H4 (cell line): ENCODE data around the gene KDM5C. TPM values are rescaled to one million over a fixed set of nuclear protein-coding genes. Genes with fewer than 3 reads are reported as not detected.
"Not testable (repeated sequence)": the region's sequence is repeated elsewhere in the genome, so short reads cannot be mapped to it uniquely, and the experiment has no call there.

Source experiments
- DNase-seq: peaks from one replicate; pipeline ENCODE4 v3.0.0-alpha.2; 2015; ENCODE audit warnings: low spot score
- total RNA-seq: library from RNA; depleted of rRNA; stranded (reverse); fragments of >200 nt; shearing (Covaris generic); gene quantifications from 2 replicates; pipeline ENCODE4 v1.2.3, GENCODE V29; 2014; rRNA removed

Gene KDM5C
- total RNA-seq, 1 experiment from 2014 or later = 89.6 TPM

GRCh38 chrX:53193093-53193492, 31.9 kb downstream of the KDM5C start:
- no peak for DNase-seq

GRCh38 chrX:53190363-53190960, 34.5 kb downstream of the KDM5C start:
- no peak for DNase-seq

- DNase-seq = no peak
Observed at GRCh38 chrX:53188763-53189162, 36.2 kb downstream of the KDM5C start.

GRCh38 chrX:53186351-53186750, 38.7 kb downstream of the KDM5C start:
- no peak for DNase-seq

GRCh38 chrX:53184836-53185235, 40.2 kb downstream of the KDM5C start:
- no peak for DNase-seq

GRCh38 chrX:53171356-53171755, 53.7 kb downstream of the KDM5C start:
- no peak for DNase-seq

GRCh38 chrX:53166103-53166502, 58.9 kb downstream of the KDM5C start:
- no peak for DNase-seq

GRCh38 chrX:53164566-53164965, 60.4 kb downstream of the KDM5C start:
- DNase-seq = not testable (repeated sequence)

GRCh38 chrX:53163436-53163835, 61.6 kb downstream of the KDM5C start:
- DNase-seq = no peak

- DNase-seq = no peak
Observed at GRCh38 chrX:53160297-53160983, 64.6 kb downstream of the KDM5C start.

GRCh38 chrX:53159184-53159583, 65.8 kb downstream of the KDM5C start:
- DNase-seq = no peak

GRCh38 chrX:53156207-53156596, 68.8 kb downstream of the KDM5C start:
- no peak for DNase-seq

- no peak for DNase-seq
Observed at GRCh38 chrX:53155512-53156206, 69.3 kb downstream of the KDM5C start.

- DNase-seq = no peak
Observed at GRCh38 chrX:53153581-53153980, 71.4 kb downstream of the KDM5C start.

Other genes starting within 250 kb of the KDM5C start
- gene GPR173, start 176.4 kb downstream of the KDM5C start, total RNA-seq = 0.72 and 1.7 TPM in 2 replicates
- gene TSPYL2, start 142.8 kb downstream of the KDM5C start, total RNA-seq = 7.5 and 10.3 TPM in 2 replicates
- 2.4 and 2.7 TPM in 2 replicates for gene KANTR, start 131.1 kb downstream of the KDM5C start, total RNA-seq
- gene IQSEC2, start 56.4 kb upstream of the KDM5C start, total RNA-seq = 9.3 and 11.9 TPM in 2 replicates
- gene SMC1A, start 197.4 kb upstream of the KDM5C start, total RNA-seq = 17.7 and 31.8 TPM in 2 replicates
- 0.70 and 1.2 TPM in 2 replicates for gene RIBC1, start 197.7 kb upstream of the KDM5C start, total RNA-seq
- 152 TPM in 2 replicates for gene HSD17B10, start 209.2 kb upstream of the KDM5C start, total RNA-seq